Stimulated activated CD8-positive, alpha-beta memory T cell treated with anti-CD3 and anti-CD28 coated beads, Interleukin-12 subunit alpha, Interleukin-12 subunit beta, amount 100 ng/mL, for 24 hours (primary cell): Measurements from ENCODE around the gene GOLGA8F.
"Not testable (repeated sequence)": the region's sequence is repeated elsewhere in the genome, so short reads cannot be mapped to it uniquely, and the experiment has no call there.

Experiments used
- DNase-seq: peaks from one replicate; pipeline ENCODE4 v3.0.0-alpha.2; 2020; ENCODE audit errors: extremely low read depth

GOLGA8F gene, protein sequence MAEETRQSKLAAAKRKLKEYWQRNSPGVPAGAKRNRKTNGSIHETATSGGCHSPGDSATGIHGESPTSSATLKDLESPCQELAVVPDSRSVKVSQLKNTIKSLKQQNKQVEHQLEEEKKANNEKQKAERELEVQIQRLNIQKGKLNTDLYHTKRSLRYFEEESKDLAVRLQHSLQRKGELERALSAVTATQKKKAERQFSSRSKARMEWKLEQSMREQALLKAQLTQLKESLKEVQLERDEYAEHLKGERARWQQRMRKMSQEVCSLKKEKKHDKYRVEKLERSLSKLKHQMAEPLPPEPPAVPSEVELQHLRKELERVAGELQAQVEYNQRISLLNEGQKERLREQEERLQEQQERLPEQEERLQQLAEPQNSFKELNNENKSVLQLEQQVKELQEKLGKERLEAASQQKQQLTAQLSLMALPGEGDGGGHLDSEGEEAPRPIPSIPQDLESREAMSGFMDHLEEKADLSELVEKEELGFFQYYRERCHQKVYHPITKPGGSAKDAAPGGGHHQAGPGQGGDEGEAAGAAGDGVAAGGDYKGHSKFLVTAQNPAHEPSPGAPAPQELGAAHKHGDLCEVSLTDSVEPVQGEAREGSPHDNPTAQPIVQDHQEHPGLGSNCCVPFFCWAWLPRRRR

GRCh38 chr15:28378364-28378763, at the start of gene GOLGA8F:
TSS of gene GOLGA8F (plus strand) at chr15:28378664. CDS start at chr15:28378762, 98 bp downstream.
- not testable (repeated sequence) for DNase-seq

DNA sequence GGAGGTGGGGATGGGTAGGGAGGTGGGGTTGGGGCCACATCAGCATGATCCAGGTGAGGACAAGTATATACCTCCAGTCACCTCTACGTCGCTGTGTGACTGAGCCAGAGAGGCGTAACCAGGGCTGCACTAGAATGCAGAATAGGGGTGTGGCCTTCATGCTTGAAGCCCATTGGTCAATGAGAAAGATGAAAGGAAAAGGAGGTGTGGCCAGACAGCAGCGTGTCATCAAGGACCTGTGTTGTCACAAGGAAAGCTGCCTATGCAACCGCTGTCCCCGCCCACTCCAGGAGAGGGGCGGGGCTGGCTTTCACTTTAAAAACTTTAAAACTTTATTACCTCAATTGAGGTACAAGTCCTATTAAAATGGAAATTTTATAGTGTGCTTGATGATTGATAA, 20.5 kb upstream of the GOLGA8F start, which contains the start of gene GOLGA6L24:
Gene GOLGA6L24 (minus strand): TSS at position 101 of the 400 bp plus-strand sequence. CDS start 61 bp downstream, at position 40.
- not testable (repeated sequence) for DNase-seq

GRCh38 chr15:28365502-28365901, 13.0 kb upstream of the GOLGA8F start:
- DNase-seq: not testable (repeated sequence)

DNA sequence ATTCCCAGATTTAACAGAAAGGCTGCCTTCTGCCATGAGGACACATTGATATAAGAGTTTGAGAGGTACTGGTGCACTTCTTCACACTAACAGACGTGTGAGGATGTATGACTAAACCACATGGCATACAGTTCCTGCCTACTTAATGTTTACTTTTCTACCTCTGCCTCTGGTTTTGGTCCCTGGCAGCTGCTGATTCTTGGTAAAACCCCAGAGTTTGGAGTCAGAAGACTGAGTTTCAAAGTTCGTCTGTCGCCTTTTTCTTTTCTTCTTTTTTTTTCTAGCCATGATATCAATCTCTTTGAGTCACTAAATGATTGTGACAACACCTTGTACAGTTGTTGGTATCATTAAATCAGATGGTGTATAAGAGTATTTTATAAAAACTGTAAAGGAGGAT, 1.6 kb downstream of the GOLGA8F start:
- not testable (repeated sequence) for DNase-seq

DNA sequence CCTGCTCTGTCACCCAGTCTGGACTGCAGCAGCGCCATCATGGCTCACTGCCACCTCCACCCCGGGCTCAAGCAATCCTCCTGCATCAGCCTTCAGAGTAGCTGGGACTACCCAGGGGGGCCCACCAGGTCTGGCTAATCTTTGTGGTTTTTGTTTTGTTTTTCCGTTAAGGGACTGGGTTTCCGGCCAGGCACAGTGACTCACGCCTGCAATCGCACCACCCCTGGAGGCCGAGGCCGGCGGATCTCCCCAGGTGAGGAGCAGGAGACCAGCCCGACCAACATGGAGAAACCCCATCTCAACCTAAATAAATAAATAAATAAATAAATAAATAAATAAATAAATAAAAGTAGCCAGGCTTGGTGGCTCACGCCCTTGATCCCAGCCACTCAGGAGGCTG, 17.6 kb downstream of the GOLGA8F start:
- DNase-seq: not testable (repeated sequence)

GRCh38 chr15:28402774-28403435, 24.4 kb downstream of the GOLGA8F start:
- not testable (repeated sequence) for DNase-seq

- not testable (repeated sequence) for DNase-seq
Measured at GRCh38 chr15:28420470-28420869, 42.0 kb downstream of the GOLGA8F start.

DNA sequence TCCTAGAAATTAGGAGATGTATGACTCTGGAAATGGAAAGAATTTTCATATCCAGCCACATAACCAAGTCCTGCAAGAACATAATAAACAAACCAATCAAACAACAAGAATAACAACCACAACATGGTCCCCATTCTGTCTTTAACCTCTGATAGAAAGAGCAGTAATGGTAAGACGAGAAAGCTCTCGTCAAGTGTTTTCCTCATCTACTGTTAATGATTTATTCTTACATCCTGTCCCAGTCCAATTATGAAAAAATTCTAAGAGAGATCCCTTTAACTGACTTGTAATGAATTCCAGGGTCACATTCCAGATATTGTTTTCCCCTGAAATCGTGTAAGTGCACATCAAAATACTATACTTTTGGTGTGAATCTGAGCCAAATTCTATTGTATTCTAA, 57.1 kb downstream of the GOLGA8F start:
- not testable (repeated sequence) for DNase-seq
